Sigmoid colon (tissue), 7 donors: ENCODE measurements around the gene ZFP36. TPM values are rescaled to one million over a fixed set of nuclear protein-coding genes. Genes with fewer than 3 reads are reported as not detected.

Source experiments
- DNase-seq: peaks from one replicate; pipeline ENCODE4 v3.0.0-alpha.2; 2019
- H3K27ac ChIP-seq, 4 donors: fragments of 200-600 bp; sonication (generic); one replicate each; pipeline ENCODE4 v1.5.1; 2016 to 2019; ENCODE audit warnings: mild to moderate bottlenecking in 1 of 4
- H3K27me3 ChIP-seq, 3 donors: fragments of 200-600 bp; sonication (generic); one replicate each; pipeline ENCODE4 v1.5.1; 2019; ENCODE audit warnings: mild to moderate bottlenecking in 1 of 3
- H3K36me3 ChIP-seq, 4 donors: fragments of 200-600 bp; sonication (generic); one replicate each; pipeline ENCODE4 v1.5.1; 2016 to 2019
- H3K4me1 ChIP-seq, 4 donors: fragments of 200-600 bp; sonication (generic); one replicate each; pipeline ENCODE4 v1.5.1; 2017 to 2019
- H3K4me3 ChIP-seq, 4 donors: fragments of 200-600 bp; sonication (generic); one replicate each; pipeline ENCODE4 v1.5.1; 2017 to 2019; ENCODE audit warnings: mild to moderate bottlenecking in 2 of 4, moderate library complexity in 1 of 4
- H3K9me3 ChIP-seq, 4 donors: fragments of 200-600 bp in 3 of 4; sonication (generic) in 3 of 4; one replicate each; pipeline versions ENCODE4 v1.5.1 to v1.6.1; 2013 to 2019
- CTCF ChIP-seq, 4 experiments: fragments of 450-650 bp in 3 of 4; fragments of 200-600 bp in 1 of 4; IDR thresholded peaks; one replicate each; pipeline ENCODE4 v1.5.1; 2016 to 2019; ENCODE audit warnings: antibody characterized with exemption in 4 of 4, mild to moderate bottlenecking in 3 of 4, moderate library complexity in 2 of 4
- EP300 ChIP-seq, 4 donors: sonication (generic); formaldehyde crosslinking; IDR thresholded peaks; one replicate each; pipeline ENCODE4 v1.6.1; 2017; ENCODE audit warnings: antibody characterized with exemption in 4 of 4
- POLR2A ChIP-seq, 2 donors: fragments of 450-650 bp; IDR thresholded peaks; one replicate each; pipeline ENCODE4 v1.6.1; 2016; ENCODE audit warnings: antibody characterized with exemption in 2 of 2, mild to moderate bottlenecking in 2 of 2, moderate library complexity in 2 of 2
- POLR2AphosphoS5 ChIP-seq, 4 donors: sonication (generic); formaldehyde crosslinking; IDR thresholded peaks; one replicate each; pipeline ENCODE4 v1.6.1; 2017; ENCODE audit warnings: antibody characterized with exemption in 4 of 4
- WGBS, 2 donors: extraction: QIAGEN DNeasy Blood & Tissue Kit; methylation state at CpG; one replicate each; pipeline ENCODE4 v1.1.7; 2013; 5-methylcytosine and 5-hydroxymethylcytosine counted together
- intact Hi-C: fragments of 100-400 bp; cut with DNase I; formaldehyde crosslinking; loops from one replicate; pipeline ENCODE4 v1.15.1; 2023
- polyA plus RNA-seq, 3 donors: library from polyadenylated mRNA; stranded (reverse); fragments of 200-250 nt; gene quantifications; one replicate each; pipeline ENCODE4 v1.2.3, GENCODE V29; 2013
- total RNA-seq, 4 donors: library from RNA; depleted of rRNA; stranded (reverse); fragments of >200 nt; gene quantifications; one replicate each; pipeline ENCODE4 v1.1.0, GENCODE V29; 2016
- donor health status: healthy with polysubstance abuse.
- donor health status: Bipolar disorder and iron deficiency.
- donor health status: healthy.

The ZFP36 gene
- total and polyA plus RNA-seq, 7 donors = 78.1 to 320 (median 207) TPM

- Histone ChIP-seq H3K27ac (peak overlapping the region; percentile 99 to 100 (median 100)), H3K9me3 (no peaks in the 10 kb centered on the region), H3K36me3 (peaks cover 28 to 66% (median 40%) of the 10 kb centered on the region in 4 donors), H3K4me1 (peaks cover 0 to 26% (median 26%) of the 10 kb centered on the region in 4 donors), H3K4me3 (peak overlapping the region; percentile 71 to 98 (median 98)), H3K27me3 (no peaks in the 10 kb centered on the region)
- no peak for TF ChIP-seq POLR2AphosphoS5 (IDR thresholded peaks at IDR 0.05)
- TF ChIP-seq CTCF (IDR thresholded peaks at IDR 0.05) = no peak
- TF ChIP-seq EP300 (IDR thresholded peaks at IDR 0.05) = no peak
- no peak for TF ChIP-seq POLR2A (IDR thresholded peaks at IDR 0.05)
- DNase-seq = no peak
- intact Hi-C loops = loop anchor here (2.0 to 5.0 kb wide), 3 partner anchors 47 to 92 kb away; partner anchors contain the start of genes SAMD4B, SUPT5H and TIMM50
- 73 to 78% methylated on average over 13 of the region's 13 CpGs for WGBS, 2 donors
Measured at GRCh38 chr19:39389631-39390414, 16.8 kb upstream of the ZFP36 start.

- TF ChIP-seq CTCF (IDR thresholded peaks at IDR 0.05) (no peak), POLR2AphosphoS5 (IDR thresholded peaks at IDR 0.05) (no peak), EP300 (IDR thresholded peaks at IDR 0.05) (no peak), POLR2A (IDR thresholded peaks at IDR 0.05) (no peak)
- Histone ChIP-seq H3K4me1 (peaks cover 0 to 26% (median 26%) of the 10 kb centered on the region in 4 donors), H3K36me3 (peaks cover 34 to 66% (median 39%) of the 10 kb centered on the region in 4 donors), H3K9me3 (no peaks in the 10 kb centered on the region), H3K27me3 (no peaks in the 10 kb centered on the region), H3K27ac (peak overlapping the region; percentile 99 to 100 (median 100)), H3K4me3 (peak overlapping the region; percentile 71 to 98 (median 98))
- DNase-seq = peak; percentile 91
- 1% methylated on average over 10 of the region's 10 CpGs for WGBS, 2 donors
- intact Hi-C loops = loop anchor here (2.0 to 5.0 kb wide), 3 partner anchors 48 to 92 kb away; partner anchors contain the start of genes SAMD4B, SUPT5H and TIMM50
Measured at GRCh38 chr19:39390451-39390750, 16.2 kb upstream of the ZFP36 start.

- peaks cover 0 to 26% (median 26%) of the 10 kb centered on the region in 4 donors for H3K4me1 ChIP-seq
- DNase-seq = peak; percentile 99
- H3K36me3 ChIP-seq = peaks cover 35 to 66% (median 38%) of the 10 kb centered on the region in 4 donors
- intact Hi-C loops = loop anchor here (2.0 to 5.0 kb wide), 3 partner anchors 48 to 91 kb away; partner anchors contain the start of genes SAMD4B, SUPT5H and TIMM50
- H3K27me3 ChIP-seq = no peaks in the 10 kb centered on the region
- H3K27ac ChIP-seq = peak within 1 kb of the TSS; percentile 99 to 100 (median 100)
- peak within 1 kb of the TSS; percentile 71 to 98 (median 98) for H3K4me3 ChIP-seq
- H3K9me3 ChIP-seq = no peaks in the 10 kb centered on the region
- TF ChIP-seq CTCF (IDR thresholded peaks at IDR 0.05) (no peak), EP300 (IDR thresholded peaks at IDR 0.05) (peak in 1 of 4 donors; percentile 2), POLR2AphosphoS5 (IDR thresholded peaks at IDR 0.05) (peak; percentile 94 to 99 (median 98)), POLR2A (IDR thresholded peaks at IDR 0.05) (peak in 1 of 2 donors; percentile 89)
- 0% methylated on average over 60 of the region's 60 CpGs for WGBS, 2 donors
Measured at GRCh38 chr19:39390751-39391437, 15.8 kb upstream of the ZFP36 start, which contains the start of the genes MED29 and PAF1. Gene MED29, plus strand, starts transcription at chr19:39391378. Its CDS starts 45 bp downstream, at chr19:39391423. Gene PAF1, minus strand, starts transcription at chr19:39391106. Its CDS starts 242 bp downstream, at chr19:39390864.

GRCh38 chr19:39397360-39398296, 9.0 kb upstream of the ZFP36 start:
- Histone ChIP-seq H3K4me3 (no peak overlapping the region), H3K9me3 (no peaks in the 10 kb centered on the region), H3K27me3 (no peaks in the 10 kb centered on the region), H3K36me3 (peaks cover 11 to 42% (median 18%) of the 10 kb centered on the region in 4 donors), H3K4me1 (peaks cover 0 to 41% (median 38%) of the 10 kb centered on the region in 4 donors), H3K27ac (peak overlapping the region; percentile 91 to 100 (median 100))
- intact Hi-C loops = loop anchor here (2.0 to 5.0 kb wide), 3 partner anchors 13 to 135 kb away; partner anchors contain the start of genes EID2B and RPS16
- TF ChIP-seq POLR2A (IDR thresholded peaks at IDR 0.05) (peak in 1 of 2 donors; percentile 48), POLR2AphosphoS5 (IDR thresholded peaks at IDR 0.05) (peak in 3 of 4 donors; percentile 29 to 57 (median 41)), EP300 (IDR thresholded peaks at IDR 0.05) (no peak), CTCF (IDR thresholded peaks at IDR 0.05) (peak in 3 of 4 experiments; percentile 97 to 98 (median 97))
- 23 to 31% methylated on average over 17 of the region's 17 CpGs for WGBS, 2 donors
- DNase-seq = peak; percentile 96
